ENCODE measurements around the gene RGS13.

RGS13 gene

GRCh38 chr1:192627901-192628300, 8.0 kb upstream of the RGS13 start:
- no peak for DNase-seq

- DNase-seq: no peak
Measured at GRCh38 chr1:192628396-192629057, 7.4 kb upstream of the RGS13 start.

- DNase-seq: no peak
Measured at GRCh38 chr1:192629612-192630011, 6.3 kb upstream of the RGS13 start.

GRCh38 chr1:192630521-192631287, 5.2 kb upstream of the RGS13 start:
- DNase-seq: no peak

GRCh38 chr1:192631749-192632148, 4.2 kb upstream of the RGS13 start:
- DNase-seq: no peak

- DNase-seq: no peak
Measured at GRCh38 chr1:192632188-192632587, 3.8 kb upstream of the RGS13 start.

- DNase-seq: no peak
Measured at GRCh38 chr1:192632641-192633532, 3.1 kb upstream of the RGS13 start.

- no peak for DNase-seq
Measured at GRCh38 chr1:192633533-192634253, 2.3 kb upstream of the RGS13 start.

- DNase-seq: no peak
Measured at GRCh38 chr1:192635041-192635440, 906 bp upstream of the RGS13 start.

GRCh38 chr1:192639607-192640368, 3.8 kb downstream of the RGS13 start:
- DNase-seq: no peak

GRCh38 chr1:192652159-192652558, 16.2 kb downstream of the RGS13 start:
- DNase-seq: no peak

- no peak for DNase-seq
Measured at GRCh38 chr1:192654120-192654519, 18.2 kb downstream of the RGS13 start.

GRCh38 chr1:192654591-192655251, 18.8 kb downstream of the RGS13 start:
- DNase-seq: no peak

GRCh38 chr1:192657760-192658159, 21.8 kb downstream of the RGS13 start:
- no peak for DNase-seq

GRCh38 chr1:192658255-192658654, 22.3 kb downstream of the RGS13 start:
- no peak for DNase-seq

GRCh38 chr1:192660613-192661012, 24.7 kb downstream of the RGS13 start:
- DNase-seq: no peak

- DNase-seq: no peak
Measured at GRCh38 chr1:192668409-192668983, 32.5 kb downstream of the RGS13 start.

- DNase-seq: no peak
Measured at GRCh38 chr1:192669174-192669573, 33.2 kb downstream of the RGS13 start.

GRCh38 chr1:192675716-192676115, 39.8 kb downstream of the RGS13 start:
- DNase-seq: no peak

- DNase-seq: no peak
Measured at GRCh38 chr1:192678099-192678498, 42.2 kb downstream of the RGS13 start.

GRCh38 chr1:192682335-192682734, 46.4 kb downstream of the RGS13 start:
- no peak for DNase-seq

Measured in eye (tissue), 1 donor.